ENCODE measurements around the gene NDUFS1. TPM values are rescaled to one million over a fixed set of nuclear protein-coding genes. Genes with fewer than 3 reads are reported as not detected.
A peak's percentile ranks its signal among the peaks of the same experiment; 100 is the strongest.
"Not testable (repeated sequence)": the region's sequence is repeated elsewhere in the genome, so short reads cannot be mapped to it uniquely, and the experiment has no call there.

The NDUFS1 gene
- total RNA-seq = 73.7 TPM

DNA sequence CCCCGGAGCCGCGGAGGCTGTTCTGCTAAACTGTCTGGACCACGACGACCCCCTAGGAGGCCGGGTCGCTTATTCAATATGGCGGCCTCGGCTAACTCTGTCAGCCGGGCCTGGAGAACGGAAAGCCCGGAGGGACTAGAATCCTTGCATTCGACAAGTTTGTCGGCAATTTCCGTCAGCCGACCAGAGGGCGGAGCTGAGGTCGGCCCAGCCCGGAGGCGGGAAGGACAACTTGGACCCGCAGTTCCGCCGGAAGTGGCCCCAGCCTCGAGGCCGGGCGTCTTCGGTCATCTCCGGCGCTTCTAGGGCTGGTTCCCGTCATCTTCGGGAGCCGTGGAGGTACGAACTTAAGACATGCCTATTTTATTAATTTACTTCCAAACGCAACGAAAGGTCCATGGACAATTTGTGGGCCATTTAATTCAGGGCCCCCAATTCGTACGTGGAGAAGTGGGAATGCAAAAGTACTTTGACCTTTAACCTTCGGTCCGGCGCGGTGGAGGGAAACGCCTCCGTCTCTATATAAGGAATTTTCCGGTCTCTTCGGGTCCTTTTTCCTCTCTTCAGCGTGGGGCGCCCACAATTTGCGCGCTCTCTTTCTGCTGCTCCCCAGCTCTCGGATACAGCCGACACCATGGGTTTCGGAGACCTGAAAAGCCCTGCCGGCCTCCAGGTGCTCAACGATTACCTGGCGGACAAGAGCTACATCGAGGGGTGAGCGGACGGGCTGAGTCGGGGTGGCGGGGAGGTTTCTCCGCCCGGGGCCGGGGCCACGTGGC is at the start of gene NDUFS1, which contains the start of gene EEF1B2:
Gene NDUFS1 (minus strand): TSS at position 99 of the 779 bp plus-strand sequence. CDS start 5,766 bp downstream, outside the sequence.
Gene EEF1B2 (plus strand): TSS at position 550 of the 779 bp plus-strand sequence. CDS start 85 bp downstream, at position 635.
- ATAC-seq = peak; percentile 98
- intact Hi-C loops (cut with DNase I) = no loop called here
- peak; percentile 98 for DNase-seq (ENCODE audit: low spot score)

DNA sequence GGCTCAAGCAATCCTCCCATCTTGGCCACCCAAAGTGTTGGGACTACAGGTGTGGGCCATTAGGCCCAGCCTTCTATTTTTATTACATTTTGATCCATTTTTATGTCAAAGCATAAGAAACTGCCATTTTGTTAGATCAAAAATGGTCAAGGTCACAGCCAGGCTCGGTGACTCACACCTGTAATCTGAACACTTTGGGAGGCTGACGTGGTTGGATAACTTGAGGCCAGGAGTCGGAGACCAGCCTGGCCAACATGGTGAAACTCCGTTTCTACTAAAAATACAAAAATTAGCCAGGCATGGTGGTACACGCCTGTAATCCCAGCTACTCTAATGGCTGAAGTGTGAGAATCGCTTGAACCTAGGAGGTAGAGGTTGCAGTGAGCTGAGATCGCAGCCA is 49.7 kb upstream of the NDUFS1 start:
- intact Hi-C loops (cut with DNase I) = no loop called here
- ATAC-seq (no peak), DNase-seq (ENCODE audit: low spot score) (no peak)

DNA sequence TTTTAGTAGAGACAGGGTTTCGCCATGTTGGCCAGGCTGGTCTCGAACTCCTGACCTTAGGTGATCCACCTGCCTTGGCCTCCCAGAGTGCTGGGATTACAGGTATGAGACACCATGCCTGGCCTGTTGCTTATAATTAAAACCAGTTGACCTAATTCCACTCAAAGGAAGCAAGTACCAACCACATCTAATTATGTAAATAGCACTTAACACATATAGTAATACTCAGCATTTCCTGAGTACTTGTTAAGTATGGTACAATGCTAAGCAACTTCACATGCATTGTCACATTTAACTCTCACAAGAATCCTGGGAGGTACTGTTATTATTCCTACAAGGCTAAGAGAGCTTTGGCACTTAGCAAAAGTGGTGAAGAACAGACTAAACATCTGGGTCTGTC is 48.1 kb upstream of the NDUFS1 start:
- DNase-seq (ENCODE audit: low spot score); ATAC-seq; intact Hi-C loops (cut with DNase I): not testable (repeated sequence)

DNA sequence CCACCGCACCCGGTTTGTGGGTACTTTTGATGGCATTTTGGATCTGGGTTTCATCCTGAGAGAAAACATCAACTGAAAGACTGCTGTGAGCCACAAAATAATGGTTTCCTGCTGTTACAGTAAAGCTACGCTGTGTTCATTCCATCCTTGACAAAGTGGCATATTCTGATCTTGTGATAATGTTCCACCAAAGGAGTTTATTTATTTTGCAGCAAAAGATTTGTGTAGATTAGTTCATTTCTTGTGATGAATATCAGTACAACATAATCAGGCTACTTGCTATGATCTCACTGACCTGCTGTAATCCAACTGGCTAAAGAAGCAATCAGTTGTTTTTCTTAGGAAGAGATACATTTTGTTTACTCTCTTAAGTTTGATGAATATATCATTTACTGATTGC is 45.5 kb upstream of the NDUFS1 start:
- ATAC-seq = no peak
- no peak for DNase-seq (ENCODE audit: low spot score)
- intact Hi-C loops (cut with DNase I) = no loop called here

DNA sequence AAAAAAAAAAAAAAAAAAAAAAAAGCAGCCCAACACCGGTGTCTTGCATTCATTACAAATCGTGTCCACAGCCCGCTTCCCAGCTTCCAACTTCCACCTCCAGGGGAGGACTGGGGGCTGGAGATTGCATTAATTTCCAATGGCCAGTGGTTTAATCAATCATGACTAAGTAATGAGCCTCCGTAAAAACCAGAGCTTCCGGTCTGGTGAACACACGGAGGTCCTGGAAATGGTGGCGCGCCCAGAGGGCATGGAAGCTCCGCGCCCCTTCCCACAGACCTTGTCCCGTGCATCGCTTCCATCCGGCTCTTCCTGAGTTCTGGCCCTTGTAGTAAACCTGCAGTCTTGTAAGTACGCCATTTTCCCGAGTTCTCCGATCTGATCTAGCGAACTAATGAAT is 44.1 kb upstream of the NDUFS1 start:
- DNase-seq (ENCODE audit: low spot score) = no peak
- ATAC-seq = no peak
- intact Hi-C loops (cut with DNase I) = no loop called here

DNA sequence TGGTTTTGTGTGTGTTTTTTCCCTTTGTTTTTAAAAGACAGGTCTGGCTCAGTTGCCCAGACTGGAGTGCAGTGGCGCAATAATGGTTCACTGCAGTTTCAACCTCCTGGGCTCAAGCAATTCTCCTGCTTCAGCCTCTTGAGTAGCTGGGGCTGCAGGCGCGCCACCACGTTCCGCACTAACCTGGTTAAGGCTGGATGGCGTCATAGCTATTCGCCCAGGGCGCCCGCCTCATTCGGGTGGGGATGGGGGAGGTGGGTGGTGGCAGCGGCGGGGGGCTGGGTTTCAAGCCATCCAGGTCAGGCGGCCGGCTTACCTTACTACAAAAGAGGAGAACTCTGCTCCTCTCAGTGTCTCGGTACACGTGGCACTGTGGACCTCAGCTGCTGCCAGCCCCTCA is 43.2 kb upstream of the NDUFS1 start:
- no peak for DNase-seq (ENCODE audit: low spot score)
- no peak for ATAC-seq
- intact Hi-C loops (cut with DNase I) = no loop called here

DNA sequence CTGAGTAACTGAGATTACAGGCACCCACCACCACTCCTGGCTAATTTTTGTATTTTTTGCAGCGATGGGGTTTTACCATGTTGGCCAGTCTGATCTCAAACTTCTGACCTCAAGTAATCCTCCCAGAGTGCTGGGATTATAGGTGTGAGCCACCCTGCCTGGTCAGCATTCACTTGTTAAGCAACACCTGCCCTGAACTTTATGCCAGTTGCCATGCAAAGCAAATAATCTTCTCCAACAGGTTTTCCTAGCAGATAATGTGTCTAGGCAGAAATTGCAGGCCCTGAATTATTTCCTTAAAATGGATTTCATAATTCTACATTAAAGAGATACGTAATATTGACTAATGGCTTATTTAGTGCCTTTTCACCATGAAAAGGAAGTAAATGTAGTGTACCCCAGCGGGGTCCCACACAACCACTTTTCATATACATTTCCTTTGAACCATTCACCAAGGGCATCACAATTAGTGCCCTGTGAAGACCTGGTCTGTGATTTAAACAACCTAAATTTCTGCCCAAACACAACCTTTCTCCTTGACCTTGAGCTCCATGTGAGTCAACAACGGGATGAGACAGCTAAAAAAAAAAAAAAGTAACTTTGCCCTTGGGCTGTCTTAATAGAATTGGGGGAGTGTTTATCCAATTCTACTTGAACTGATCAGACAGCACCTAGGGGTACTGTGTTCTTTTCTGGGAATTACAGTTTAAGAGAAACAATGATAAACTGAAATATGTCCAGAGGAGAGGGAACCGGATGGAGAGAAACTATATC is 42.0 kb upstream of the NDUFS1 start:
- intact Hi-C loops (cut with DNase I) = no loop called here
- ATAC-seq = no peak
- no peak for DNase-seq (ENCODE audit: low spot score)

- intact Hi-C loops (cut with DNase I) = no loop called here
- no peak for ATAC-seq
- DNase-seq (ENCODE audit: low spot score) = no peak
Observed at GRCh38 chr2:206198677-206199076, 39.4 kb upstream of the NDUFS1 start.

- ATAC-seq (no peak), DNase-seq (ENCODE audit: low spot score) (no peak)
Observed at GRCh38 chr2:206193671-206194357, 34.6 kb upstream of the NDUFS1 start.

DNA sequence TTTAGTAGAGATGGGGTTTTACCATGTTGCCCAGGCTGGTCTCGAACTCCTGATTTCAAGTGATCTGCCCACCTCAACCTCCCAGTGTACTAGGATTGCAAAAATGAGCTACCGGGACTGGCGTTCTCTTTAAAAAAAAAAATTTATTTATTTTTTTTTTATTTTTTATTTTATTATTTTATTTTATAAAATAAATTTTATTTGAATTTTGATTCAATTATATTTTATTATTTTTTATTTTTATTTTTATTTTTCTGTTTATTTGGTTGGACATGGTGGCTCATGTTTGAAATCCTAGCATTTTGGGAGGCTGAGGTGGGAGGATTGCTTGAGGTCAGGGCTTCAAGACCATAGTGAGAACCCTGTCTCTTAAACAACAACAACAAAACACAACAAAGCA is 32.9 kb upstream of the NDUFS1 start:
- intact Hi-C loops (cut with DNase I) = no loop called here
- DNase-seq (ENCODE audit: low spot score) (no peak), ATAC-seq (no peak)

More at GRCh38 chr2:206193671-206194357, 34.6 kb upstream of the NDUFS1 start:
- intact Hi-C loops (cut with DNase I) = no loop called here

DNA sequence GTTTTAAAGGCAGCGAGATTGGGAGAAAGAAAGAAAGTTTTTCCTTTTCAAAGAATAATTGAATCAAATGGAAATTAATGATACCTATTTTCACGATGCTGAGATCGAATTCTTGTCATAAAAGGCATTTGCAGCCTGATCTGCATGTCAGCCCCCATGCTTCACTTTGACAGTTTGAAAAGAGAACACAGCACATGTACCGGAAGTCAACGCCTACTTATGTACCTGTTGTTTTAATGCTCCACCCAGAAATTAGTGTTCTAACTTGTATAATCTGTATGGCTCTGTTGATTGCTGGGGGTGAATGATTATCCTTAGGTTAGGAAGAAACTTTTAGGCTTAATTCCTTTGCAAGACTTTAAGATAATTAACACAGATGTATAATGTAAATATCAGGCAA is 31.4 kb upstream of the NDUFS1 start:
- DNase-seq (ENCODE audit: low spot score) (no peak), ATAC-seq (no peak)
- intact Hi-C loops (cut with DNase I) = no loop called here

DNA sequence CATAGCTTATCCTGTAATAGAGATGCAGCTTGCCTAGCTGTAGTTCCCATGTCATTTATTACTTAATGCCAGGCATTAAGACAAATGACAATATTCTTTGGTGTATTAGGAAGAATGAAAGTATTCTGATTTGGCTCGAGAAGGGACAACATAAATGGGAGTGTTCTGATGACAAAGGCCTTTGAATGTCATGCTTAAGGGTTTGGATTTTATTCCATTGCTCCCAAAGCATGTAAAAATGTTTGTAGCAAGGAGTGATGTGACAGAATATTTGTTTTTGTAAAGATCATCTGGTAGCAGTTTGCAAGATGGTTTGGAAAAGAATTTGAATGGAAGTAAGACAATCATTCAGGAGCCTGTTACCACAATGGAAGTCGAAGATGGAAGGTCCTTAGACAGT is 30.9 kb upstream of the NDUFS1 start:
- DNase-seq (ENCODE audit: low spot score) (no peak), ATAC-seq (no peak)
- intact Hi-C loops (cut with DNase I) = no loop called here

DNA sequence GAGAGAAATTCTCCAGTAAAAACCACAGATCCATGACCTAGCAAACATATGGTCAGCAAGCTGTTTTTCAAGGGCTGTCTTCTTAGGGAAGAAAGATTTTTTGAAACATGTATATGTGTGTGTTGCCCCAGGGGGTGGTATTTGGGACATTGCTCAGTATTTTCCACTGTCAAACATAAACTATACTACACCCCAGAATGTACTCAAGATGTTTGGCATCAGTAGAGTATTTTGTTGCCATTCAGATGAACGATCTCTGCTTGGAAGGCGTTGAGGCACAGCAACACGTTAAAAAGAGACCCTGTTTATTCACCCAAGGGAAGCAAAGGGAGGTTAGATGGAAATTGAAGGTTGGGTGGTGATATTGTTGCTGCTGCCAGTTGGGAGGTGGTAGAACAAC is 30.4 kb upstream of the NDUFS1 start:
- intact Hi-C loops (cut with DNase I) = no loop called here
- DNase-seq (ENCODE audit: low spot score) (no peak), ATAC-seq (no peak)

DNA sequence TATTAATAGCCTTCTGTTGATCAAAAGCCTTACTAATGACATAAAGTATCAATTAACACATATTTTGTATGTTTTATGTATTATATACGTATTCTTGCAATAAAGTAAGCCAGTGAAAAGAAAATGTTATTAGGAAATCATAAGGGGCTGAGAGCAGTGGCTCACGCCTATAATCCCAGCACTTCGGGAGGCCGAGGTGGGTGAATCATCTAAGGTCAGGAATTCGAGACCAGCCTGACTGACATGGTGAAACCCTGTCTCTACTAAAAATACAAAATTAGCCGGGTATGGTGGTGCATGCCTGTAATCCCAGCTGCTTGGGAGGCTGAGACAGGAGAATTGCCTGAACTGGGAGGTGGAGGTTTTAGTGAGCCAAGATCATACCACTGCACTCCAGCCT is 22.3 kb upstream of the NDUFS1 start:
- DNase-seq (ENCODE audit: low spot score); ATAC-seq; intact Hi-C loops (cut with DNase I): not testable (repeated sequence)

DNA sequence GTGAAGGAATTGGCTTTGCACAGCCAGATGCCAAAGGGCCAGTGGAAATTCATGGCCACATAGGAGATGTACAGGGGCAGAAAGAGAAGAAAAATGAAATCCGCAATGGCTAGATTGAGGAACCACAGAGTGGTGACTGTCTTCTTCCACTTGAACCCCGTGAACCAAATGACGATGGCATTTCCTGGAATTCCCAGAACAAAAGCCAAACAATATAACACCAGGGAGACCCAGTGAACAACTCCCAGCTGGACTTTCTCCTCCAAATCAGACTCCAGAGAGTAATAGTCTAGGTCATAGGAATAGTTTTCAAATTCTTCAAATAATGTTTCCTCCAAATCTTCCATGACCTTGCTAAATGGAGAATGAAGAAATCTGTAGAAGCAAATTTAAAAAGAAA is 17.7 kb upstream of the NDUFS1 start:
- ATAC-seq = no peak
- no peak for DNase-seq (ENCODE audit: low spot score)
- intact Hi-C loops (cut with DNase I) = no loop called here

GRCh38 chr2:206176121-206176520 is 16.9 kb upstream of the NDUFS1 start:
- ATAC-seq = no peak
- no peak for DNase-seq (ENCODE audit: low spot score)
- intact Hi-C loops (cut with DNase I) = no loop called here

GRCh38 chr2:206173147-206173546 is 13.9 kb upstream of the NDUFS1 start:
- ATAC-seq (no peak), DNase-seq (ENCODE audit: low spot score) (no peak)
- intact Hi-C loops (cut with DNase I) = no loop called here

DNA sequence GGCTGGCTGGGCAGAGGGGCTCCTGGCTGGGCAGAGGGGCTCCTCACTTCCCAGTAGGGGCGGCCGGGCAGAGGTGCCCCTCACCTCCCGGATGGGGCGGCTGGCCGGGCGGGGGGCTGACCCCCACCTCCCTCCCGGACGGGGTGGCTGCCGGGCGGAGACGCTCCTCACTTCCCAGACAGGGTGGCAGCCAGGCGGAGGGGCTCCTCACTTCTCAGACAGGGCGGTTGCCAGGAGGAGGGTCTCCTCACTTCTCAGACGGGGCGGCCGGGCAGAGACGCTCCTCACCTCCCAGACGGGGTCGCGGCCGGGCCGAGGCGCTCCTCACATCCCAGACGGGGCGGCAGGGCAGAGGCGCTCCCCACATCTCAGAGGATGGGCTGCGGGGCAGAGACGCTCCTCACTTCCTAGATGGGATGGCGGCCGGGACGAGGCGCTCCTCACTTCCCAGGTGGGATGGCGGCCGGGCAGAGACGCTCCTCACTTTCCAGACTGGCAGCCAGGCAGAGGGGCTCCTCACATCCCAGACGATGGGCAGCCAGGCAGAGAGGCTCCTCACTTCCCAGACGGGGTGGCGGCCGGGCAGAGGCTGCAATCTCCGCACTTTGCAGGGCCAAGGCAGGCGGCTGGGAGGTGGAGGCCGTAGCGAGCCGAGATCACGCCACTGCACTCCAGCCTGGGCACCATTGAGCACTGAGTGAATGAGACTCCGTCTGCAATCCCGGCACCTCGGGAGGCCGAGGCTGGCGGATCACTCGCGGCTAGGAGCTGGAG is 12.6 kb upstream of the NDUFS1 start:
- ATAC-seq; DNase-seq (ENCODE audit: low spot score); intact Hi-C loops (cut with DNase I): not testable (repeated sequence)

DNA sequence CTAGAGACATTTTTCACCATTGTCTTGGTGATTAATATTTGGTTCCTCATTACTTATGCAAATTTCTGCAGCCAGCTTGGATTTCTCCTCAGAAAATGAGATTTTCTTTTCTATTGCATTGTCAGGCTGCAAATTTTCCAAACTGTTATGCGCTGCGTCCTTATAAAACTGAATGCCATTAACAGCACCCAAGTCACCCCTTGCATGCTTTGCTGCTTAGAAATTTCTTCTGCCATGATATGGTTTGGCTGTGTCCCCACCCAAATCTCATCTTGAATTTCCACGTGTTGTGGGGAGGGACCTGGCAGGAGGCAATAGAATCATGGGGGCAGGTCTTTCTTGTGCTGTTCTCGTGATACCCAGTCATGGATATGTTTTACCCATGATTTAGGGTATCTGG is 9.0 kb upstream of the NDUFS1 start:
- DNase-seq (ENCODE audit: low spot score); ATAC-seq; intact Hi-C loops (cut with DNase I): not testable (repeated sequence)

All from sciatic nerve (tissue), 2 donors.